M059J (cell line): ENCODE measurements around the gene TECRL. TPM values are rescaled to one million over a fixed set of nuclear protein-coding genes. Genes with fewer than 3 reads are reported as not detected.

ENCODE experiments used
- DNase-seq: peaks from one replicate; pipeline ENCODE4 v3.0.0-alpha.2; 2012; ENCODE audit warnings: low read depth
- total RNA-seq: library from RNA; depleted of rRNA; stranded (reverse); fragments of >200 nt; shearing (Covaris generic); gene quantifications from 2 replicates; pipeline ENCODE4 v1.2.3, GENCODE V29; 2014

Gene TECRL
- total RNA-seq, 1 experiment from 2014 or later, result not detected

GRCh38 chr4:64330143-64330542 lies 79.1 kb downstream of the TECRL start:
- DNase-seq, result no peak

DNA sequence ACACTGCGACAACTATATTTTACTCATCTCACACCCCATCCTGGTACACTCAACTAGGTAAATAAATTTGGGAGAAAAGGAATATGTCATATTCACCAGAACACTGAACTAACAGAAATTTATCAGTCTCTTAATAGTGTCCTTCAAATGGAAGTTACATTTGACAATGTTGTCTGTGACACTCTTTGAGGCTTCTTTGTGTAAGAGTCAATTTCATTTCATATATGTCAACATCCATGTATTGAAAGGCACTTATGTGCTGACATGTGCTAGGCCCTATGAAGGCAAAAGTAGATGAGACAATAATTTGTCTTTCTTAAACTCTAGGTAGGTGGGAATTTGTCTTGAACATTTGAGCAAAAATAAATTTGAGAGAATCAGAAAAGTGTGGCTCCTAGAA lies 82.0 kb downstream of the TECRL start:
- DNase-seq, result no peak

DNA sequence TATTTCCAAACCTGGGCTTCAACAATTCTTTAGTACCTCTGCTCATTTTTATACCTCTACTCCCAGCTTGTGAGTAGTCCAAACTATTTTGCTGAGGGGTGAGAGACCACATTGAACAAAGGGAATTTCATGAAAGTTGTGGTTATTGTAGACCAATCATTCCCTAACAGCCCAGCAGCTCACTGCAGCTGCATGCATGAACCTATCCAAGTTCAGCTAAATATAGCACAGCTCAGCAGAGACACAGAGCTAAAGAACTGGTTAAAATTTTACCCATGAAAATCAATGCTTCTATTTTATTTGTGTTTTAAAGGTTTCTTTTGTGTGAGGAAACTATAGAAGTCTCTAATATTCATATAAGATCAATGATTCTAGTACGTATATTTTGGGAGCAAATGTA lies 82.7 kb downstream of the TECRL start:
- no peak for DNase-seq

DNA sequence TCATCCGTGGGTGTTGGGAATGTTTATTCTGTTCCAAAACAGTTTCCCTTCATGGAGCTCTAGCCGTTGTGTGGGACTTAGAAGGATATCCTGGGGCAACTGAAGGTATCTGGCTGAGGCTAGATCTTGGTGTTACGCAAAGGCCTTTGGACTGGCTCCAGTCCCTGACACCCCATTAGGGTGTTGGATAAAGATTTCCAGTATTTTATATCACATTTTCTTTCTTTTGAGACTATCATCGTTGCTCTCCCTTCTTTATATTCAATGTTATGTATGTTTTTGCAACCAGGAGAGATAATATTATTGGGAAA lies 103.0 kb downstream of the TECRL start:
- DNase-seq, result no peak

GRCh38 chr4:64305565-64306254 lies 103.5 kb downstream of the TECRL start:
- no peak for DNase-seq

DNA sequence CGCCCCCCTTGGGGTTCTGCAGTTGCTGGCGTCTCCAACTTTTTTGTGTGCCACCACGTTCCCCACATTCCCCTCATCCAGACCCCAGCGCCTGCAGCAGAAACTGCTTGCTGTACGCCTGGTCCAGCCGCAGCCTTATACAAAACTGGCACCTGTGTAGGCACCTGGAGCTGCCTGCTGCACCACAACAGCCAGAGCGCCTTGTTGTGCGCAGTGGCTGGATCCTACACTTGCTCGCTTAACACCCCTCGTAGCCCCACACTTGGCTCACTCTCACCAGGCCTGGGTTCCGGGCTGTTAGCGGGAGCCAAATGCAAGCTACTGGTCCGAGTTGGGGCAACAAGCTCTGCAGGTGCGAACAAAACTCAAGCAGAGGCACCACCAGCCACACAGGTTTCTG lies 136.8 kb downstream of the TECRL start:
- DNase-seq, result no peak

GRCh38 chr4:64271601-64272081 lies 137.6 kb downstream of the TECRL start:
- peak; percentile 26 for DNase-seq

- no peak for DNase-seq
Observed at GRCh38 chr4:64266669-64267068, 142.6 kb downstream of the TECRL start.

GRCh38 chr4:64266263-64266662 lies 143.0 kb downstream of the TECRL start:
- no peak for DNase-seq

DNA sequence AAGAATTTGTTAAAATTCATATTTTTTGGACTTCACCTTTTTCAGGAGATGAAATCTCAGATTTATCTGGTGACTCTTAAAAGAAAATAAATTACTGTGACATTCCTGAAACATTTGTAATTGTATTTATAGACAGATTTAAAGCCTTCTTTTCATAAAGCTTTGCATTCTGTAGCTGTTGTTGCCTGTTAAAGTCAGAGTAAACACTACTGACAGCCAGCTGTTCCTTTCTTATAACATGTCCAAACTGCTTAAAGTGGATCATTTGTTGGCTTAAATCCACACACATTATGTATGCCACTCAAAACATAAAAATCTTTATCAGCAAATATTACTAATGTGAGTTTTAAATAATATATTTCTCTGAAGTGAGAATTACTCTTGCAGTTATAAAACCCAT lies 157.5 kb downstream of the TECRL start:
- DNase-seq, result no peak

GRCh38 chr4:64250488-64250887 lies 158.8 kb downstream of the TECRL start:
- no peak for DNase-seq

DNA sequence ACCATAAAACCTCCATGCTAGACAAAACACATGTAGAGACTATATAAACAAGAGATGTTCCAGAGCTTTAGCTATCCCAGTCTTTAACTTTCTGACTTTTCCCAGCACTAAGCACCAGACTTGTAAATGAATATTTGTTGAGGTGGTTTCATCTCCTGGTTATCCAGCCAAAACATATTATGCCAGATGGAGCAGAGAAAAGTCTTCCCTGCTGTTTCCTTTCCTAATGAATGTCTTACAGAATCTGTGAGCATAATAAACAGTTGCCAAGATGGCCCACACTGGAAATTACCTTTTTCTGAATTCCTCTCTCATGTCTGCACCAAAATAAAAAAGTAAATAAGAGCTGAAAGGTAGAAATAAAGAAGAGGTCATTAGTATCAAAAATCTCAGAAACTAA lies 159.2 kb downstream of the TECRL start:
- DNase-seq, result no peak

- DNase-seq, result no peak
Observed at GRCh38 chr4:64248186-64248585, 161.1 kb downstream of the TECRL start.

DNA sequence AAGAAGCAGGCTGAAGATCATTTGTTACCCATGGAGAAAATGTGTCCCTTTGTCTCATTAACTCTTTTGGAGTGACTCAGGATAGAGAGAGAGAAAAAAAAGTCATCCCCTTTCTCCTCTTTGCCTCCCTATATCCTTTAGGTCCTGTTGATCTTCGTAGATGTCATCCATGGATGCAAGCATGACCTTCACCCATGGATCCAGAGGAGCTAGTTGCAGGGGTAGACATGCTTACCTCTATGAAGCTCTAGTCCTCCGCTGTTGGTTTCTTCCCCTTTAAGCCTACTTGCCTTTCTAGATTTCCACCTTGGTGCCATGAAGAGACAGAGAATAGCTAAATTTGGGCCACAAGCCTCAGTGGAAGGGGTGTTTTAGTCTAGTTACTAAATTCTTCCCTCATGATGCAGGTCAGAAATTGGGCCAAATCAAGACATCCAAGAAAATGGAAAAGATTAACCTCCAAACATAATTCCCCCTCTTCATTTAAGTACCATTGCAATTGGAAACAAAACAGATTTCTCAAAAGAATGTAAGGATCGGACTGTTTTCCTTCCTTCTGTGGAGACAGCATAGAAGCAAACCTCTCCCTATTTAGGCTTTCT lies 178.4 kb downstream of the TECRL start:
- DNase-seq, result peak; percentile 0
